Mesodermal cell (in vitro differentiated cells): ENCODE measurements around the gene KCNC2.
"Not testable (repeated sequence)": the region's sequence is repeated elsewhere in the genome, so short reads cannot be mapped to it uniquely, and the experiment has no call there.

Experiments
- H3K27ac ChIP-seq: 2 replicates; pipeline ENCODE4 v1.7.0; 2013; ENCODE audit warnings: mild to moderate bottlenecking, low read depth, low read length, moderate library complexity; ENCODE audit not compliant: severe bottlenecking
- H3K36me3 ChIP-seq: 2 replicates; pipeline ENCODE4 v1.7.1; 2013; ENCODE audit warnings: mild to moderate bottlenecking, low read length, moderate library complexity; ENCODE audit not compliant: control insufficient read depth, insufficient read depth
- H3K4me1 ChIP-seq: one replicate; pipeline ENCODE4 v1.7.1; 2013; ENCODE audit warnings: mild to moderate bottlenecking, low read length; ENCODE audit not compliant: insufficient read depth, control insufficient read depth, poor library complexity, severe bottlenecking
- H3K4me3 ChIP-seq: 2 replicates; pipeline ENCODE4 v1.7.0; 2013; ENCODE audit warnings: low read length, control low read depth, mild to moderate bottlenecking; ENCODE audit not compliant: insufficient read depth, poor library complexity, severe bottlenecking; ENCODE audit errors: extremely low read depth
- H3K9me3 ChIP-seq: 2 replicates; pipeline ENCODE4 v1.7.1; 2013; ENCODE audit warnings: mild to moderate bottlenecking, low read length, moderate library complexity; ENCODE audit not compliant: control insufficient read depth
- WGBS, 2 experiments: methylation state at CpG; one replicate each; pipeline ENCODE4 v1.1.5; 2013; ENCODE audit warnings: missing lambda C conversion rate in 2 of 2; ENCODE audit not compliant: insufficient coverage in 2 of 2; 5-methylcytosine and 5-hydroxymethylcytosine counted together

Gene KCNC2

GRCh38 chr12:75196865-75197264, 12.8 kb downstream of the KCNC2 start:
- Histone ChIP-seq H3K9me3 (no peaks in the 10 kb centered on the region), H3K4me1 (no peaks in the 10 kb centered on the region), H3K36me3 (no peaks in the 10 kb centered on the region), H3K4me3 (no peak overlapping the region), H3K27ac (no peak overlapping the region)

GRCh38 chr12:75196408-75196807, 13.2 kb downstream of the KCNC2 start:
- H3K36me3 ChIP-seq = no peaks in the 10 kb centered on the region
- WGBS, 2 experiments = 88 to 90% methylated on average over 1 of the region's 3 CpGs
- no peaks in the 10 kb centered on the region for H3K4me1 ChIP-seq
- no peak overlapping the region for H3K27ac ChIP-seq
- no peak overlapping the region for H3K4me3 ChIP-seq
- no peaks in the 10 kb centered on the region for H3K9me3 ChIP-seq

GRCh38 chr12:75194250-75194649, 15.4 kb downstream of the KCNC2 start:
- WGBS, 2 experiments = 68% methylated on average over 2 of the region's 3 CpGs; no CpG with 5 or more reads in 1 of the 2 experiments
- Histone ChIP-seq H3K27ac (no peak overlapping the region), H3K9me3 (no peaks in the 10 kb centered on the region), H3K36me3 (no peaks in the 10 kb centered on the region), H3K4me3 (no peak overlapping the region), H3K4me1 (no peaks in the 10 kb centered on the region)

GRCh38 chr12:75192196-75192595, 17.4 kb downstream of the KCNC2 start:
- WGBS, 2 experiments = 85% methylated on average over 4 of the region's 9 CpGs; no CpG with 5 or more reads in 1 of the 2 experiments
- H3K9me3 ChIP-seq = no peaks in the 10 kb centered on the region
- H3K27ac ChIP-seq = no peak overlapping the region
- H3K4me1 ChIP-seq = no peaks in the 10 kb centered on the region
- no peak overlapping the region for H3K4me3 ChIP-seq
- no peaks in the 10 kb centered on the region for H3K36me3 ChIP-seq

- no peaks in the 10 kb centered on the region for H3K4me1 ChIP-seq
- no peaks in the 10 kb centered on the region for H3K9me3 ChIP-seq
- no peaks in the 10 kb centered on the region for H3K36me3 ChIP-seq
- no peak overlapping the region for H3K27ac ChIP-seq
- H3K4me3 ChIP-seq = no peak overlapping the region
Measured at GRCh38 chr12:75190846-75191245, 18.8 kb downstream of the KCNC2 start.

GRCh38 chr12:75185881-75186280, 23.8 kb downstream of the KCNC2 start:
- H3K4me1 ChIP-seq, H3K36me3 ChIP-seq, H3K9me3 ChIP-seq, H3K27ac ChIP-seq, H3K4me3 ChIP-seq: not testable (repeated sequence)
- 80 to 94% methylated on average over 1 to 2 of the region's 3 CpGs for WGBS, 2 experiments

- Histone ChIP-seq H3K27ac (no peak overlapping the region), H3K36me3 (no peaks in the 10 kb centered on the region), H3K4me1 (no peaks in the 10 kb centered on the region), H3K9me3 (no peaks in the 10 kb centered on the region), H3K4me3 (no peak overlapping the region)
Measured at GRCh38 chr12:75184516-75184915, 25.1 kb downstream of the KCNC2 start.

- 80% methylated on average over 2 of the region's 4 CpGs; no CpG with 5 or more reads in 1 of the 2 experiments for WGBS, 2 experiments
- H3K9me3 ChIP-seq = no peaks in the 10 kb centered on the region
- H3K4me3 ChIP-seq = no peak overlapping the region
- no peak overlapping the region for H3K27ac ChIP-seq
- H3K36me3 ChIP-seq = no peaks in the 10 kb centered on the region
- no peaks in the 10 kb centered on the region for H3K4me1 ChIP-seq
Measured at GRCh38 chr12:75183967-75184366, 25.7 kb downstream of the KCNC2 start.

GRCh38 chr12:75177997-75178396, 31.6 kb downstream of the KCNC2 start:
- Histone ChIP-seq H3K9me3 (no peaks in the 10 kb centered on the region), H3K4me1 (peaks cover 5% of the 10 kb centered on the region), H3K36me3 (no peaks in the 10 kb centered on the region), H3K27ac (no peak overlapping the region), H3K4me3 (no peak overlapping the region)

- WGBS, 2 experiments = 100% methylated on average over 1 of the region's 1 CpG
- Histone ChIP-seq H3K36me3 (no peaks in the 10 kb centered on the region), H3K9me3 (no peaks in the 10 kb centered on the region), H3K4me1 (no peaks in the 10 kb centered on the region), H3K4me3 (no peak overlapping the region), H3K27ac (no peak overlapping the region)
Measured at GRCh38 chr12:75172611-75173010, 37.0 kb downstream of the KCNC2 start.

- 87 to 88% methylated on average over 3 to 4 of the region's 4 CpGs for WGBS, 2 experiments
- Histone ChIP-seq H3K4me3 (no peak overlapping the region), H3K36me3 (no peaks in the 10 kb centered on the region), H3K9me3 (no peaks in the 10 kb centered on the region), H3K27ac (no peak overlapping the region), H3K4me1 (no peaks in the 10 kb centered on the region)
Measured at GRCh38 chr12:75170640-75171185, 38.9 kb downstream of the KCNC2 start.

- Histone ChIP-seq H3K4me3 (no peak overlapping the region), H3K9me3 (no peaks in the 10 kb centered on the region)
- 86 to 90% methylated on average over 3 of the region's 4 CpGs for WGBS, 2 experiments
Measured at GRCh38 chr12:75162845-75163244, 46.8 kb downstream of the KCNC2 start.

More at GRCh38 chr12:75162845-75163244, 46.8 kb downstream of the KCNC2 start:
- Histone ChIP-seq H3K27ac (no peak overlapping the region), H3K4me1 (no peaks in the 10 kb centered on the region), H3K36me3 (no peaks in the 10 kb centered on the region)
